LoVo (cell line): ENCODE data around the gene ESF1.

ENCODE experiments used
- DNase-seq: peaks from one replicate; pipeline ENCODE4 v3.0.0-alpha.2; 2016; ENCODE audit warnings: low spot score

Gene ESF1

DNA sequence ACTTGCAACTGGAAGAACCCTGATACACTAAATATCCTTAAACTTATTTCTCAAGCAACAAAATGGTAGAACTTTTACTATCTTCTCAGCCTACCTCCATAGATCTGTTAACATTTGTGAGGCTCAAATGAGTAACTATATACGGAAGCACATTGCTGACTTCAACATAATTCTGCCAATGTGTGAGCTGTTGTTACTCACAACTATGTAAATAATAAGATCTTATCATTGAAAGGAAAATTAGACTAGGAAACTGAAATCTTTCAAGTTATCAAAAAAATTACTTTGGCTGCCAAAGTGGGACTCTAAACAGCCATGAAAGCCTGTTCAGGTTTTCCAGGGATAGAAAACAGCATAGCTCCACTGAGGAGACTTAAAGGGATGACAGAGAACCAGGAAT lies 105.8 kb downstream of the ESF1 start:
- DNase-seq: no peak

DNA sequence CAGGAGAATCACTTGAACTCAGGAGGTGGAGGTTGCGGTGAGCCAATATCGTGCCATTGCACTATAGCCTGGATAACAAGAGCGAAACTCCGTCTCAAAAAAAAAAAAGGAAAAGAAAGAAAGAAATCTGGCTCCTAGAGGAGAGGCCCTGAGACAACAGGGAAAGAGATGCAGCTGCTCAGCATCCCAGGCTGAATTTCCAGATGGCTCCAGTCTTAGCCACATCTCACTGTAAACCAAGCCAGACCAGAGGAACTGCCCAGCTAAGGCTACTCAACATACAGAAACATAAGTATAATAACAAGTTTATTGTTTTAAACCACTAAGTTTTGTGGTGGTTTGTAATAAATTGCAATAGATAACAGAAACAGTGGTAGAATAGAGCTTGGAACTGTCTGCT lies 107.5 kb downstream of the ESF1 start:
- DNase-seq: no peak

DNA sequence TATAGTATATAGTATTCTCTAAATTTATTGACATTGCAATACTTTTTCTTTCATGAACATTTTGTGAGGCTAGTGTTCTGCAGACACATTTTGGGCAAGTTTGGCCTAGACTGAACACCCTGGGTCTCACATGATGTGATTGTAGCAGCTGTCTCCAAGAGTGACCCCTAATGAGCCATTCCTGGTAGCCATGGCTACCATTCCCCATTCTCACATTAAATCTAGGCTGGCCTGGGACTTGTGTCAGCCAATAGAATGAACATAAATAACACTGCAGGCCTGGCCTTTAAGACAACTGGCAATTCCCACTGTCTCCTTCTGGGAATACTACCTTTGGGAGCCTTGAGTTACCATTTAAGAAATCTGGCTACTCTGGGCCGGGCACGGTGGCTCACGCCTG lies 108.0 kb downstream of the ESF1 start:
- DNase-seq: no peak

DNA sequence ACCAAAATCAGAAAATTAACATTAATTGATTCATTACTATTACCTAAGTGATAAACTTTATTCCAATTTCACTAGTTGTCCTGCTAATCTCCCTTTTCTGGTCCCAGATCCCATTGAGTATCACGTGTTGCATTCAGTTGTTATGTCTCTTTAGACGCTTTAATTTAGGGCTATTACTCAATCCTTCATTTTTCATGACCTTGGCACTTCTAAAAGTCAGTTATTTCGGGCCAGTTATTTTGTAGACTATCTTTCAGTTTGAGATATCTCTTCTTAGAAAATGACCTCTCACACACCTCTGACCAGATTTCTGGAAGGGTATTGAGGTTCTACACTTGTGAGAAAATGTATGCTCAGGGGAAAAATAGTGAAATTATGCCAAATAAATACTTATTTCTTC lies 112.0 kb downstream of the ESF1 start:
- DNase-seq: no peak

DNA sequence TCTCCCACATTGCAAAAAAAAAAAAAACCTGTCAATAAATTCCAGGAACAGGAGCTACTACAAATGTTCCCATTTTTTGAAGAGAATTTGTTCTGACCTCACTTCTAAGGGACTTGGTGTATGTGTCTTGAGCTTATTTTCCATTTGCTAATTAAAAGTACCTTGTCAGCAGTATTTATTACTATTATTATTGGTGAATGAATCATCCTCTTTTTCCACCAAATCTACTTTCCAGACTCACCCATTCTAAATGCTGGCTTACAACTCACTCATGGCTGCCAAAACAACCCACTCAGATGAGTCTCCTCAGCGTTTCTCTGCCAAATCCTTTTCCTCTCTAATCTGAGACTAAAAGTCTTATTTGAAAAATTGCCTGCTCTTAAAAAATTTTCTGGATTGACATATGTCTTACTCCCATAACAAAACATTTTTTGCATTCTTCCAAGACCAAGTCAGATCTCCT lies 112.8 kb downstream of the ESF1 start:
- no peak for DNase-seq

DNA sequence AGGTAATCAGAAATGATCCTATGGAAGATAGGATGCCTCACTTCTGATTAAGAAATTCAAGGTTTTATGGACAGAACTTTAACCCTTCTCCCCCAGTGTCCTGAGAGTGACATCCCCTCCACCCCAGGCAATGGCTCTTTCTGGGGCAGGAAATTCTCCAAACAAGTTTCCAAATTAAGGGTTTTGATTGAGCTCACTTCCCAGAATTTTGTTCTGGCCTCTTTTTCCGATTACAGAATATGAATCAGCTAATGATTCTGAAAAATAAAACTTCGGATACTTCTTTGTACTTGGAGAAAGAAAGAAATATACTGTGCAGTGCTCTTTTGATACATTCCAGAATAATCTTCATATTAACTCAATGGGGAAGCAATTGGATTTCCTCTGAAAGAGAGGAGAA lies 113.2 kb downstream of the ESF1 start:
- no peak for DNase-seq

DNA sequence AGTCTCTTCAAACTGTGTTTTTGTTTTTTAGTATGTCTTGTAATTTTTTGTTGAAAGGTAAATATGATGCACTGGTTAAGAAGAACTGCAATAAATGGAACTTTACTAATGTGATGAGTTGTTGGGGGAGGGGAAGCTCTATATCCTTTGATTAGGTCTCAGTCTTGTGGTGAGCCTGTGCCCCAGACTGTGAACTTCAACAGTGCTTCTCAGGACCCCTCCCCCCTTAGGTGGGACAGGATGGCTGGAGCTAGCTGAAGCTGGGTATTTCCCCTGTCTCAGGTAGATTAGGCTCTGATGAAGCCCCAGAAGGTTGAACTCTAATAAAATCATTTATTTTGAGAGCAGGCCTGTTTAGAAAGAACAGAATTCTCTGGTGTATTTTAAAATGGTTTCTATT lies 114.6 kb downstream of the ESF1 start:
- no peak for DNase-seq

DNA sequence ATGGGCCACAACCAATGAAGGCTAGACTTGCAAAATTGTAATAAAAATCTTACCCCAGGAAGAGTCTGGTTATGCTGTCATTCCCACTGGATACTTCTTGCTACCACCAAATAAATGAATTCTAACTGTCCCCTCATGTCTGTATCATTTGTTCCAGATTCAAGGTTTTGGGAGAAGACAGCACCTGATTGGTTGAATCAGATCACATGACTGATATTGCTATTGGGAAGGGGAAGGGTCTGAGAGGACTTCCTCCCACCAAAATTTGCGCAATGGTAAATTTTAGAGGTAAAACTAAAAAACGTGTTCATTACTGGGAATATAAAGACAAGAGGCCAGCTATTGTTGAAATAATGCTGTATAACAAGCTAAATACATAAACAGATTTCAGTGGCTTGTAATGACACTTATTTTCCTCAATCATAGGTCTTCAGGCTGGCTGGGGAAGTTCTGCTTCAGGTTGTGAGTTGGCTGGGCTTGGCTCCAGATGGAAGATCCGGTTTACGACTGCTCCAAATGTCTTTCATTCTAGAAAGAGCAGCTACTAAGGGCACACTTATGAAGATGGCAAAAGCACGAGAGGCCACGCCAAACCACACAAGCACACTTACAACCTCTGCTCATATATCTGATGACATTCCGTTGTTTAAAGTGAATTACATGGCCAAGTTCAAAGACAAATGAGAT lies 118.9 kb downstream of the ESF1 start:
- no peak for DNase-seq
